T-cell (primary cell): Measurements from ENCODE around the gene NADSYN1. TPM values are rescaled to one million over a fixed set of nuclear protein-coding genes. Genes with fewer than 3 reads are reported as not detected.
A peak's percentile ranks its signal among the peaks of the same experiment; 100 is the strongest.

ENCODE experiments used
- ATAC-seq, 4 experiments: fragments of 200-7000 bp in 3 of 4; fragments of 150-1000 bp in 1 of 4; cut with Tn5 transposase; replicated peaks in 1 of 4; 1 replicate in 3 of 4; 2 replicates in 1 of 4; pipeline ENCODE4 v1.10.0; 2021; ENCODE audit warnings: moderate library complexity in 3 of 4, mild to moderate bottlenecking in 2 of 4, moderate number of reproducible peaks in 1 of 4
- CTCF ChIA-PET, 2 donors: fragments of 300-600 bp; sonication (Branson Sonifier 250); formaldehyde crosslinking; loops; one replicate each; lab custom pipeline; 2022; ENCODE audit warnings: antibody characterized with exemption in 2 of 2; lab: Charles Lee
- POLR2A ChIA-PET, 2 donors: fragments of 300-600 bp; sonication (Branson Sonifier 250); formaldehyde crosslinking; loops; one replicate each; lab custom pipeline; 2022; ENCODE audit warnings: antibody characterized with exemption in 2 of 2; lab: Charles Lee
- DNase-seq, 35 experiments: peaks; one replicate each; pipeline versions ENCODE4 v3.0.0 to v3.0.0-alpha.2; 2013 to 2023
- H3K27ac ChIP-seq: one replicate; pipeline ENCODE4 v1.5.1; 2013; ENCODE audit warnings: low read length
- H3K27me3 ChIP-seq, 2 experiments: replicated peaks in 1 of 2; 1 replicate in 1 of 2; 2 replicates in 1 of 2; pipeline versions ENCODE4 v1.6.1 to v1.7.0; 2013; ENCODE audit warnings: low read length in 1 of 2, mixed read lengths in 1 of 2; ENCODE audit not compliant: control insufficient read depth in 2 of 2, insufficient read depth in 2 of 2; ENCODE audit errors: extremely low read depth in 1 of 2
- H3K36me3 ChIP-seq, 2 donors: 1 replicate in 1 of 2; 2 replicates in 1 of 2; pipeline versions ENCODE4 v1.6.1 to v1.7.0; 2013; ENCODE audit warnings: low read length in 1 of 2; ENCODE audit not compliant: control insufficient read depth in 2 of 2, insufficient read depth in 1 of 2; ENCODE audit errors: extremely low read depth in 1 of 2
- H3K4me1 ChIP-seq, 2 experiments: 1 replicate in 1 of 2; 2 replicates in 1 of 2; pipeline versions ENCODE4 v1.6.1 to v1.7.0; 2013; ENCODE audit warnings: low read length in 2 of 2, mixed read lengths in 1 of 2; ENCODE audit not compliant: insufficient read depth in 2 of 2, control insufficient read depth in 1 of 2; ENCODE audit errors: extremely low read depth in 1 of 2
- H3K4me3 ChIP-seq, 2 donors: 1 replicate in 1 of 2; 2 replicates in 1 of 2; pipeline versions ENCODE4 v1.5.1 to v1.7.0; 2013; ENCODE audit warnings: mild to moderate bottlenecking in 2 of 2, low read length in 1 of 2, moderate library complexity in 1 of 2; ENCODE audit not compliant: control insufficient read depth in 1 of 2; ENCODE audit errors: extremely low read depth in 1 of 2
- H3K9me3 ChIP-seq: 2 replicates; pipeline ENCODE4 v1.7.0; 2013
- H3K27ac Mint-ChIP-seq, 2 donors: one replicate each; pipeline ENCODE4 v1.8.0; 2020 to 2021; ENCODE audit warnings: mild to moderate bottlenecking in 2 of 2, mixed read lengths in 2 of 2
- H3K27me3 Mint-ChIP-seq, 2 donors: one replicate each; pipeline ENCODE4 v1.8.0; 2021 to 2022; ENCODE audit warnings: mixed read lengths in 2 of 2
- H3K36me3 Mint-ChIP-seq: one replicate; pipeline ENCODE4 v1.8.0; 2021; ENCODE audit warnings: mixed read lengths
- H3K4me1 Mint-ChIP-seq, 3 donors: one replicate each; pipeline ENCODE4 v1.8.0; 2020 to 2022; ENCODE audit warnings: mixed read lengths in 3 of 3, mild to moderate bottlenecking in 1 of 3
- H3K4me3 Mint-ChIP-seq, 3 donors: one replicate each; pipeline ENCODE4 v1.8.0; 2020 to 2022; ENCODE audit warnings: mild to moderate bottlenecking in 3 of 3, mixed read lengths in 3 of 3, moderate library complexity in 3 of 3
- H3K9me3 Mint-ChIP-seq, 3 donors: one replicate each; pipeline ENCODE4 v1.8.0; 2020 to 2022; ENCODE audit warnings: mixed read lengths in 3 of 3
- WGBS: methylation state at CpG from one replicate; pipeline ENCODE4 v1.1.5; 2013; ENCODE audit warnings: missing lambda C conversion rate; ENCODE audit not compliant: insufficient coverage; 5-methylcytosine and 5-hydroxymethylcytosine counted together
- total RNA-seq, 35 experiments: library from RNA in 6 of 35; stranded (reverse) in 6 of 35; fragments of 120-200 nt in 1 of 35; gene quantifications; one replicate each; pipeline versions ENCODE4 v1.2.1 to v1.2.4 and lab custom pipeline; 2013 to 2026

Gene NADSYN1
- total RNA-seq, 5 donors from 2014 or later (not counting 1 experiment from before 2014, with no cell fraction given) = 125 to 190 (median 162) TPM

- no peak overlapping the region for H3K27ac Mint-ChIP-seq
- Histone ChIP-seq H3K36me3 (peaks cover 13 to 75% of the 10 kb centered on the region in 2 donors), H3K27me3 (no peaks in the 10 kb centered on the region), H3K27ac (no peak overlapping the region), H3K9me3 (no peaks in the 10 kb centered on the region), H3K4me3 (no peak overlapping the region), H3K4me1 (peaks cover 6 to 18% of the 10 kb centered on the region in 2 experiments)
- no peak overlapping the region for H3K4me3 Mint-ChIP-seq
- 95% methylated on average over 24 of the region's 26 CpGs for WGBS
- ATAC-seq (no peak), DNase-seq (no peak)
- peaks cover 65% of the 10 kb centered on the region for H3K36me3 Mint-ChIP-seq
- POLR2A ChIA-PET = no interaction called here
- H3K9me3 Mint-ChIP-seq = no peaks in the 10 kb centered on the region
- CTCF ChIA-PET = no interaction called here
- peaks cover 27 to 44% (median 32%) of the 10 kb centered on the region in 3 donors for H3K4me1 Mint-ChIP-seq
- H3K27me3 Mint-ChIP-seq = no peaks in the 10 kb centered on the region
These were observed 5.4 kb downstream of the NADSYN1 start for GRCh38 chr11:71458146-71459070.

GRCh38 chr11:71459076-71459766 is 6.2 kb downstream of the NADSYN1 start:
- H3K9me3 ChIP-seq = no peaks in the 10 kb centered on the region
- H3K4me1 ChIP-seq = peaks cover 0 to 10% of the 10 kb centered on the region in 2 experiments
- Mint-ChIP-seq H3K4me3 (no peak overlapping the region), H3K27me3 (no peaks in the 10 kb centered on the region), H3K36me3 (peaks cover 71% of the 10 kb centered on the region), H3K9me3 (no peaks in the 10 kb centered on the region), H3K27ac (no peak overlapping the region), H3K4me1 (peaks cover 19 to 41% (median 24%) of the 10 kb centered on the region in 3 donors)
- no peak overlapping the region for H3K4me3 ChIP-seq
- peaks cover 19 to 83% of the 10 kb centered on the region in 2 donors for H3K36me3 ChIP-seq
- ChIA-PET CTCF (no interaction called here), POLR2A (no interaction called here)
- ATAC-seq = peak in 1 of 4 experiments; percentile 7
- H3K27ac ChIP-seq = no peak overlapping the region
- no peak for DNase-seq
- no peaks in the 10 kb centered on the region for H3K27me3 ChIP-seq
- 97% methylated on average over 23 of the region's 23 CpGs for WGBS

- Mint-ChIP-seq H3K27me3 (no peaks in the 10 kb centered on the region), H3K27ac (no peak overlapping the region), H3K9me3 (no peaks in the 10 kb centered on the region), H3K36me3 (peaks cover 71% of the 10 kb centered on the region), H3K4me1 (peaks cover 12 to 36% (median 18%) of the 10 kb centered on the region in 3 donors), H3K4me3 (no peak overlapping the region)
- DNase-seq (no peak), ATAC-seq (no peak)
- Histone ChIP-seq H3K36me3 (peaks cover 19 to 86% of the 10 kb centered on the region in 2 donors), H3K9me3 (no peaks in the 10 kb centered on the region), H3K27me3 (no peaks in the 10 kb centered on the region), H3K4me3 (no peak overlapping the region), H3K4me1 (peaks cover 0 to 4% of the 10 kb centered on the region in 2 experiments), H3K27ac (no peak overlapping the region)
- ChIA-PET CTCF (no interaction called here), POLR2A (no interaction called here)
- 83% methylated on average over 4 of the region's 11 CpGs for WGBS
These were observed 6.8 kb downstream of the NADSYN1 start for GRCh38 chr11:71459767-71460320.

GRCh38 chr11:71461696-71462095 is 8.7 kb downstream of the NADSYN1 start:
- peaks cover 24 to 80% of the 10 kb centered on the region in 2 donors for H3K36me3 ChIP-seq
- no peak overlapping the region for H3K27ac ChIP-seq
- H3K4me3 Mint-ChIP-seq = no peak overlapping the region
- H3K9me3 Mint-ChIP-seq = no peaks in the 10 kb centered on the region
- POLR2A ChIA-PET = no interaction called here
- WGBS = 93% methylated on average over 3 of the region's 9 CpGs
- no peaks in the 10 kb centered on the region for H3K27me3 Mint-ChIP-seq
- H3K4me1 Mint-ChIP-seq = peaks cover 3 to 22% (median 9%) of the 10 kb centered on the region in 3 donors
- CTCF ChIA-PET = no interaction called here
- no peaks in the 10 kb centered on the region for H3K4me1 ChIP-seq
- no peak overlapping the region for H3K27ac Mint-ChIP-seq
- ATAC-seq (no peak), DNase-seq (no peak)
- no peaks in the 10 kb centered on the region for H3K27me3 ChIP-seq
- peaks cover 64% of the 10 kb centered on the region for H3K36me3 Mint-ChIP-seq
- H3K4me3 ChIP-seq = no peak overlapping the region
- H3K9me3 ChIP-seq = no peaks in the 10 kb centered on the region

- no peak for ATAC-seq
- Histone ChIP-seq H3K4me1 (no peaks in the 10 kb centered on the region), H3K36me3 (peaks cover 24 to 78% of the 10 kb centered on the region in 2 donors), H3K9me3 (no peaks in the 10 kb centered on the region), H3K27ac (no peak overlapping the region), H3K4me3 (no peak overlapping the region), H3K27me3 (no peaks in the 10 kb centered on the region)
- peaks cover 64% of the 10 kb centered on the region for H3K36me3 Mint-ChIP-seq
- peaks cover under 1 to 18% (median 5%) of the 10 kb centered on the region in 3 donors for H3K4me1 Mint-ChIP-seq
- H3K4me3 Mint-ChIP-seq = no peak overlapping the region
- no peaks in the 10 kb centered on the region for H3K27me3 Mint-ChIP-seq
- no peaks in the 10 kb centered on the region for H3K9me3 Mint-ChIP-seq
- no peak for DNase-seq
- ChIA-PET POLR2A (no interaction called here), CTCF (no interaction called here)
- WGBS = 94% methylated on average over 8 of the region's 11 CpGs
- H3K27ac Mint-ChIP-seq = no peak overlapping the region
These were observed 9.7 kb downstream of the NADSYN1 start for GRCh38 chr11:71462726-71463125.
